GM19324 (cell line): ENCODE results near the gene SLC15A3.

ENCODE experiments used
- ATAC-seq: cut with Tn5 transposase; IDR thresholded peaks from one replicate; pipeline ENCODE4 v1.9.1; 2021; ENCODE audit warnings: mild to moderate bottlenecking, moderate library complexity; ENCODE audit not compliant: unreplicated experiment, low FRiP score

Gene SLC15A3

DNA sequence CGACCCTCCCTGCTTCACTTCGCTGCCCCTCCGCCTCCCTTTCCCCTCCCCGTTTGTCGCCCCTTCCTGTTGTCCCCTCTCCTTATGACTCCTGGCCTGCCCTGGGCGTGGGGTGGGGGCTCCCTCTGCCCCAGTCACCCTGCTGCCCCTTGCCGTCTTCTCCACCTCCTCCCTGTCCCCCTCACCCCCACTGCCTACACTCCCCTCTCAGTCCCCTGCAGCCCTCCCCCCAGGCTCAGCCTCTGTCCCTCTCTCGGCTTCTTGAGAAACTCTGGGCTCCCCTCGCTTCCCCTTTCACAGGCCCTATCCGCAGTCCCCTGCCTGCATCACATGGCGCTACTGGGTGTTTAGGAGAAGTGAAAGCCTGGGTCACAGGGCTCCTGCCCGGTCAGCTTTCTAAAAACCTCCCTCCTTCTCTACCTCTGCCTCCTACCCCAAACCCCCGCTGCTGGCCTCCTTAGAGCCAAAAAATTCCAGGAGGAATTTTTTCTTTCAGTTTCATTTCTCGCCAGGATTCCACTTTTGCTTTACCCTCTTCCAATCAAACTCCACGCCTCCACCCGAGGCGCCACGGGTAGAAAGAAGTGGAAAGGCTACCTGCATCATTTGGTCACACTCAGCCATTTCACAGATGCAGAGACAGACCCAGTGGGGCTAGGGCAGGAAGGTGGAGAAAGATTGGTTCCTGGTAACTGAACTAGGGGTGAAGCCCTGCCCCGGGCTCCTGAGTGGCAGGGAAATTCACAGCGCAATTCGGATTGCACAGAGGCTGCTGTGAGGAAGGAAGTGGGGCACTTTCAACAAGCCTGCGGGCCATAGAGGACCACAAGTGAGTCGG, at the start of gene SLC15A3:
SLC15A3 (minus strand) TSS at position 273 of the 838 bp plus-strand sequence. CDS start 625 bp downstream, outside the sequence.
- ATAC-seq, result peak; percentile 79

DNA sequence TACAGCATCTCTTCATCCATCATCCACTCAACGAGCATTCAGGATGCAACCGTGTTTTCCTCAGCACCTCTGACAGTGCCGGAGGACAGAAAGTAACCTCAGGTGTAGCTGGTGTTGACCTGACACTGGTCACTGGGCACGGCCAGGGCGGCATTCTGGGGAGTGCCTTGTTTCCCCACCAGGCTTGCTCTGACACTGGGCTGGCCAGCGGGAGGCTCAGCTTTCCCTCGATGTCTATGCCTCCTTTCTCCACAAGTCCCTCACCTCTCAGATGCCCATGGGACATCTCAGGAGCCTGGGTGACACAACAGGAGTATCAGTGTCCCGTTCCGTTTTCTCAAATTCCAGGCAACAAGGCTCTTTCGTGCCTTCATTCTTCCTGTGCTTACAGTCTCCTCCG, 48.5 kb upstream of the SLC15A3 start:
- ATAC-seq, result no peak

DNA sequence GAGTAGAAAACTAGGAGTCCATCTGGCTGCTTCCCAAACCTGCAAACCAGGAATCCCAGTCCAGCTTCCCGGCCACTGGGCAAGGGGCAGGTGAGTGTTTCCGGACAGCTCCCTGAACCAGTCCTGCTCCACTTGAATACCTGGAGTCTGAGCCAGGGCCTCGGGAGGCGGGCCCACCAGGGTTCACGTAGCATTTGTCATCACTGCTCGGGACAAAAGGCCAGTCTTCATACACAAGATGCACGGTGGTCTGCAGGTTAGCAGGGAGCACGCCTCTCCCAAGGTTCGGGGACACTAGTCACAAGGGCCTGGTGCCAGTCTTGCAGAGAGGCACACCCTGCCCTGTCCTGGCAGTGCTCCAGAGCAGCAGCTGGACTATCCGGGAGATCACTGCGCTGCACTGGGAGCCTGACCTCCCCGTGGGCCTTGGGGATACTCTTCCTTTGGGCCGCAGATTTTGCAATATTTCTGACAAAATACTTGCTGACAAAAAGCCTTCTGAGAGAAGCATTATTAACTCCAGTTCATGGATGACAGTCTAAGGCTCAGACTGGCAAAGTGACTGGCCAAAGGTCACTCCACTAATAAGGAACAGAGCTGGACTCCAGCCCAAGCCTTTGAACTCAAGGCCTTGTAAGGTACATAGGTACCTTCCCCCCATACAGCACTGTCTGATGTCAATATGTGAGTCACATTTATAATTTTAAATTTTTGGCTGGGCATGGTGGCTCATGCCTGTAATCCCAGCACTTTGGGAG, 44.6 kb upstream of the SLC15A3 start:
- no peak for ATAC-seq

DNA sequence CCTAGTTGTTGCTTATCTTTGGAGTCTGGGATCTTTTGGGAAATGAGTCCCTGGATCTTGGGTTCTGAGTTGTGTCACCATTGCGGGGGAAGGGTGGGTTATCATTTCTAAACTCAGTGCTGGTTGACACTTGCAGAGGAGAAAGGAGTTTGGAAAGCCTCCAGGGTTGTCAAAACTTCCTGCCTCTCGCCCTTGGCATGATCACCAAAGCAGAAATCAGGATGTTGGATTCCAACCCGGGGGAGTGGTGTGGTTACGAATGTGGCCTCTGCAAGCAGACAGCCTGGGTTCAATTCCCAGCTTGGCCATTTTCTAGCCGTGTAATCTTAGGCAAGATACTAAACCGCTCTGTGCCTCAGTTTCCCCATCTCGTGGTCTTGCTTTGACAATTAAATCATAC, 43.8 kb upstream of the SLC15A3 start:
- no peak for ATAC-seq

DNA sequence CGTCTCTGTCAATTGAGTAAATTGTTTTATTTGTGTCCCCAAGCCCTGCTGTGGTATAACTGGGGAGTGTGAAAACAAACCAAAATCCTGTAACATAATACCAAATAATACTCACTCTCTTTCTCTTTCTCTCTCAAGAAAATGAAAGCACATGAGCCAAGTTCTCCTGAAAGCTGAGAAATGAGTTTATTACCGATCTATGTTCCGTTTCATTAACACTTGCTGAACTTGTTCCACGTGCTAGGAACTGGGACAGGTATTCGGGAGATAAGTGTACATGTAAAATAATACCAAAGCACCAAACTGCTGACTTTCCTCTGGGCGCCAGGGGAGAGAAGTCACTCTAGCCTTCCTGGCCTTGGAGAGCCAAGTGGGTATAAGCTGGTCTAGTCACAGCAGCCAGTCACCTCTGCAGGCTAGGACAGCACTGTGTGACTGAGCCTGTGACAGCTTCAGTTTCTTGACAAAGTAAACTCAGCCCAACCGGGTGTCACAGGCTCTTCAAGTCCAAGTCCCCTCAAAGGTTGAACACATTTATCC, 42.6 kb upstream of the SLC15A3 start:
- no peak for ATAC-seq

DNA sequence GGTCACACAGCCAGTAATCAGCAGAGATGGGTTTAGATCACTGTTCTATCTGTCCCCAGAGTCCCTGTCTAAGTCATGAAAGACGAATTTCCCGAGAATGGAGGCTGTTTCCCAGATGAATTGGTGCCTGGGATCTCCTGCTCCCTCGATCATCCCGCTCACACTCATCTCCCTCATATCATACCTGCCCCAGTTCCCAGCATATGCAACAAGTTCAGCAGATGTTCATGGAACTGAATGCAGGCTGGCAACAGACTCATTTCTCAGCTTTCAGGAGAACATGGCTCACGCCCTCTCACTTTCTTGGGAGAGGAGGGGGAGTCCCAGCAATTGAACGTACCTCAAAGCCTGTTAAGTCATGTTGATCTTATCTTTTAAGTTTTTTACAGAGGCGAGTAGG, 41.6 kb upstream of the SLC15A3 start:
- no peak for ATAC-seq

DNA sequence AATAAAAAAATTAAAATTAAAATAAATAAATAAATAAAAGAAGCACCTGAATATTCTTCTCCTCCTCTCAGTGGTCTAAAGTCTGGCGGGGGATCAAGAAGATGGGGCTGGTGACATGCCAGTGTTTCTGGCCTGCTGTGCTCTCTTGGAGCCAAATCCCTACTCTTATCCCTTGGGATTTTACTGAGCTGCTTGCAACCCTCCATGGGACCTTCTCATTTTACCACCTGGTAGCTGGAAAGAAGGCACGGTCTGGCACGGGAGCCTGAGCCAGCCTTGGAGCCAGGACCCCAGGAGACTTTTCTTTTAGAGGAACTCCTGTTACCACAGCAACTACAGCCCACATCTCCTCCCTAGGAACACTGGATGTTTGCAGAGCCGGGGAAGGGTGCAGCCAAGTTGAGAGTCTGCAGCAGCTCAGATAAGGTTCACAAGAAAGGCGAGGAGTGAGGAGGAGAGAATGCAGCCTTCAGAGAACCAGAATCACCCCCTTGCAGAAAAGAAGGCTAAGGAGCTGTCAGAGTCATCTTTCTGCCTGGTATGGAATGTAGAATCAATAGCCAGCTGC, 41.0 kb upstream of the SLC15A3 start:
- ATAC-seq, result no peak

DNA sequence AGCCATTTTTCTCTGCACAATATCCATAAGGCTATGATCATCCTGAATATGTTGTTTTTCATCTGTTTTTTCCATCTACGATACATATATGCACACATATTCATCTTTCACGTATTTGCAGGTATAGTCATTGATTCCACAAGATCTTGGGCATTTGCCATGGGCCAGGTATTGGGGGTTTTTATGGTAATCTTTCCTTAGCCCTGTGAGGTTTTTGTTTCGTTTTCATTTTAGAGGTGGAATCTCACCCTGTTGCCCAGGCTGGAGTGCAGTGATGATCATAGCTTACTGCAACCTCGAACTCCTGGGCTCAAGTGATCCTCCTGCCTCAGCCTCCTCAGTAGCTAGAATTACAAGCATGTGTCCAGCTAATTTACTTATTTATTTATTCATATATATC, 39.5 kb upstream of the SLC15A3 start:
- no peak for ATAC-seq

DNA sequence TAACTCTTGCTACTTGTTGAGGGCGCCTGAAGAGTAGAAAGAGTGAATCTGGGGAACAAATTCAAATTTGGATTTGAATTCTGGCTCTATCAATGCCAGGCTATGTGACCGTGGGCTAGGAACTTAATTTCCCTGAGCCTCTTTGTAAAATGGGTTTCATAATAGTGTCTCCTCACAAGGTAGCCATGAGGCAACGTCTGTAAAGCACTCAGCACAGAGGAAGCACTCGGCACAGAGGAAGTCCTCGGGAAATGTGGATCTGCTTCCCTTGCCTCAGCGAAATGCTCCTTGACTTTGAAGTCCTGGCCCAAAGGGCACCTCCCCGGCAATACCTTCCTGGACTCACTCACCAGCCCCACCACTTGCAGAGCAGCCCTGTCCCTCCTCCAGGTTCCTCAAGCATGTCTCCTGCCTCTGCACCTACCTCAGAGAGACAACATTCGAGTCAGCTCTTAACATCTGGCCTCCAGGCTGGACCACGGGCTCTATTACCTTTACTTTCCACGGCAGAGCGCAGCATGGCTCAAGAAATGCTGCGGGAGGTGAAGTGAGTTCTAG, 37.2 kb upstream of the SLC15A3 start:
- no peak for ATAC-seq

DNA sequence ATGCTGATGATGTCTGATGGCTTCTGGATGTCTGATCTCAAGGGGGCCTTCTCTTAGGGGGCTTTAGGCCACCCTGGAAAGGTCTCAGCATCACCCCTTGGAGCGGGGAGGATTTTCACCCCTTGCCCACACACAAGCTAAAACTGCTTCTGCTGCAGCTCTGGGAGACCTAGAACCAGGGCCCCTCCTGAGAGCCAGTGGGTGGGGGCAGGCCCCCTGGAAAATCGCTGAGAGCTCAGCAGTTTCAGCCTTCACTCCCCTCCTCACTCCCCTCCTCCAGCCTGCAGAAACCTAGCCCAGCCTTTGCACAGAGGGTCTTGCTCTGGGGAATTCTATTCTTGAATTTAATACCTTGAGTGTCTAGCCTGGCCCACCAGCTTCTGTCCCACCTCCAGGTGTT, 36.7 kb upstream of the SLC15A3 start:
- ATAC-seq, result no peak

DNA sequence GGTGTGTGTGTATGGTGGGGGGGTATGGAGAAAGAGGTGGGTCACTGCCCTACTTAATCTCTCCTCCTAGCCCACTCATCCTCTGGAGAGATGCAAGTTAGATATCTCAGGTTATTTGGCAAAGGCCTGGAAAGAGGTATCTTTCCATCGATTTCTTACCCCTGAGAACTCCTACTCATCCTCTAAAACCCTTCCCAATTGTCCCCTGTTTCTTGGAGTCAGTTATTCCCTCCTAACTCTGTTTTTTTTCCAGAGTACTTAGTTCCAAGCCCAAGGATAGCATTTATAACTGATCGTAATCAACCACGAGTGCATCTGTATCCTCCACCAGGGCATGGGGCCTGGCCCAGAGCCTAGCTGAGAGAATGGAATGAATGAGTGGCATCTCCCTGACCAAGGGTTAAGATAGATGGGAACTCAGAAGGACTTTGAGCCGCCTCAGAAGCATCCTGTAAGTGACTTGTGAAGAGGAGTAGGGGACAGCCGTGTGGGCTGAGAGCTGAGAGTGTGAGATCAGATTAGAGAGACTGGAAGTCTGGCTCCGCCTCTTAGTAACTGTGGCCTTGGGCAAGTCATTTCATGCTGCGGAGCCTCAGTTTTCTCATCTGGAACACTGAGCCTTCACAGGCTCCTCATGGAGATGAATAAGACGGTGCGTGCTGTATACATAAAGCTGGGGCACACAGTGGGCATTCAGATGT, 35.8 kb upstream of the SLC15A3 start:
- no peak for ATAC-seq

DNA sequence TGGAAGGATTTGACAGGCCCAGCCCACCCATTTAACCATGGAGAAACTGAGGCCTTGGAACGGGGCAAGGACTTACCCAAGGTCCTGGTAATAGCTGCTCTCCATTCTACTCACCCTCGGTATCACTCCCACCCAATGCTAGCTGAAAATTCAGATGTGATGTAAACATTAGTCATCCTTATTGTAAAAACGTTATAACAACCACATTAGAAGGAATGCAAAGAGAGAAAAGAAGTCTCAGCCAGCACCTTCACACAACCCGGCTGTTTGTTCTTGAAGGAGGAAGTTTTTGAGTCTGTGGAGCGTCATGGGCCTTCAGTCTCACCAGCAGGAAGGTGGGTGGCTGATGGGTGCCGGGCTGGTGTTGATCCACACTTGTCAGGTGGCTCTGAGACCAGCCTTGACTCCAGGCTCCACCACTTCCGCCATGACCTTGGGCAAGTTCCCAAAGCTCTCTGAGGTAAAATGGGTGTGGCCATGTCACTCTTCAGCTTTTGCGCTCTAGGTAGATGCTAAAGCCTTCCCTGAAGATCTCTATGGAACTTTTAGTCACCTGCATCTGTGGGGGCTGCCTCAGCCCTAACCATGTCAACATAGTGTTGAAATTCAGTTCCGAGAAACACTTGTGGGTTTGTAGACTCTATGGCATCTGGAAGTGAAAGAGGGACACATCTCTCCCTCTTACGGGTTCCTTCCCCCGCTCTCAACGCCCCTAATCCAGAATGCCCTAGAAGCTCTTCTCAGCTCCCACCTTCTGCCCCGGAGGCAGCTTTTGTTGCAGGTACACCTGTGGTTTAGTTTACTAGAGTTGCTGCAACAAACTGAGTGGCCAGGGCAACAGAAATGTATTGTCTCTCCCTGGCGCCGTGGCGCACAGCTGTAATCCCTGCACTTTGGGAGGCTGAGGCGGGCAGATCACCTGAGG, 34.3 kb upstream of the SLC15A3 start:
- no peak for ATAC-seq

DNA sequence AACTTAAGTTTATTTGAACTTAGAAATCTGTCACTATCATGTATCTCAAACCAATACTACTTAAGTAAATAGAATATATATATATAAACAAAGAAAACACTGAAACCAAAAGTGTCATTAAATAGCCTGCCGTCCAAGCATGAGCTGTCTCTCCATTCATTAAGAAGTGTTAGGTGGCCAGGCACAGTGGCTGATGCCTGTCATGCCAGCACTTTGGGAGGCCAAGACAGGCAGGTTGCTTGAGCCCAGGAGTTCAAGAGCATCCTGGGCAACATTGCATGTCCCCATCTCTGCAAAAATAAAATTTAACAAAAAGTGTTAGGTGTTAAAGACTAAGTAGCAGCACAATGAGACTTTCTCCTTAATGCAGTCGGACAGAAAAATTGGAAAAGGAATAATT, 33.5 kb upstream of the SLC15A3 start:
- ATAC-seq, result no peak

DNA sequence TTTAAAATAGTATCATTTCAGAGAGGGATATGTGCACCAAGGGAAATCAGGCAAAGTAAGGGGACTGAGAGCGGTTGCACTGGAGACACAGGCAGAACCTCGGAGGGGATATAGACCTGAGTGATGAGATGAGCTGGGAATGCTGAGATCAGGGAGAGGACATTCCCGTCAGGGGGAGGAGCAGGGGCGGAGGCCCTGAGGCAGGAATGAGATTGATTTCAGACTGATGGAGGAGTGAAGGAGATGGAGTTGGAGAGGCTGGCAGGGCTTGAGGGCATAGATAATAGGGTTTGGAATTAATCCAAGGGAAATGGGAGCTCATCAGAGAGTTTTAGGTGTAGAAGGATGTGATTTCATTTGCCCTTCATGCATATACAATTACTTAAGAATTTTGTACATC, 32.7 kb upstream of the SLC15A3 start:
- ATAC-seq, result no peak

DNA sequence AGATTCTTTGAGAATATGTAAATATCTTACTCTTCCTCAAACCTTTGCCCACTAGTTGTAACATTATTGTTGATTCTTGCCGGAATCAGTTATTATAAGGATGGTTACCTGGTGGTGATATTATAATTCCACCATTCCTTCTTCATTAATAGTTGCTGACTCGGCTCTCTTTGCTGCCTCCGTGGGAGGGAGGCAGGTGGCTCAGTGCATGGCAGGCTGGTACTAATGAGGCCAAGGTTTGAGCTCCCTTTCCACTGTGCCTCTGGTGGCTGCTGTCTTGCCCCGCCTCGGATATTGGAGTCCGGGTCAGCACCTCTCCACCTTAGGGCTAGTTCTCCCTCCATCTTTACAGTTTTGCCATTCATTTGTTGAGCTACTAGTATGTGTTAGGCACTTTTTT, 32.2 kb upstream of the SLC15A3 start:
- ATAC-seq, result no peak

DNA sequence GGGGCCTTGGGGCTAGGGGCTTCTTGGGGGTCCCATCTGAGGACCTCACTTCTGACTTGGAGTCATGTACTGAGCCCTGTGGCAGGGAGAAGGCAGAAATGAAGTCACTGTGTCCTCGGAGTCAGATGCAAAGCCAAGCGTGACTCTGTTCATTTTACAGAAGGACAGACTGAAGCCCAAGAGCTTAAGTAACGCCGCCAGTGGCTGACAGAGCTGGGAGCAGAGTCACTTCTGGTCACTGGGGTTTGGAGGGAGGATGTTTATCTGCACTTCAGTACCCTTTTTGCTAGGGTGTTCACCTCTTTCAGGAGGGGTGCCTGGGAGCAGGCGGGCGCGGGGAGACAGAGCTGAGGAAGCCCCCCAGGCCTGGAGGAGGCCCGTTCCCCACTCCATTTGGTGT, 30.2 kb upstream of the SLC15A3 start:
- ATAC-seq, result no peak

DNA sequence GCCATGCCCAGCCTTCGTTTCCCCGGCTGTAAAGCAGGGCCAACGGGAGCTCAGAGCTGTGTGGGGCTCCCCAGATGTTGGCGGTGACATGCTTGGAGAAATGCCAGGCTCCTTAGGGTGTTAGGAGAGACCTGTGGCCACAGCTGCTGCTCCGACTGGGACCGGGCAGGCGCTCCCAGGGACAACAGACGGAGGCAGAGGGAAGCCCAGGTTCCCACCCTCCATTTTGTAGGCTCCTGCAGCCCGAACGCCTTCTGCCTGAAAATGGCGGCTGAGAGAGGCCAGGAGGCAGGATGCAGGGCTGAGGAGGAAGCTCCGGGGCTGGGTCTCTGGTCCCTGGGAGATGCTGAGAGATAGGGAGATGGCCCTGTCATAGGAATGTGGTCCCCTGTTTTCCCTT, 29.5 kb upstream of the SLC15A3 start:
- ATAC-seq, result no peak

DNA sequence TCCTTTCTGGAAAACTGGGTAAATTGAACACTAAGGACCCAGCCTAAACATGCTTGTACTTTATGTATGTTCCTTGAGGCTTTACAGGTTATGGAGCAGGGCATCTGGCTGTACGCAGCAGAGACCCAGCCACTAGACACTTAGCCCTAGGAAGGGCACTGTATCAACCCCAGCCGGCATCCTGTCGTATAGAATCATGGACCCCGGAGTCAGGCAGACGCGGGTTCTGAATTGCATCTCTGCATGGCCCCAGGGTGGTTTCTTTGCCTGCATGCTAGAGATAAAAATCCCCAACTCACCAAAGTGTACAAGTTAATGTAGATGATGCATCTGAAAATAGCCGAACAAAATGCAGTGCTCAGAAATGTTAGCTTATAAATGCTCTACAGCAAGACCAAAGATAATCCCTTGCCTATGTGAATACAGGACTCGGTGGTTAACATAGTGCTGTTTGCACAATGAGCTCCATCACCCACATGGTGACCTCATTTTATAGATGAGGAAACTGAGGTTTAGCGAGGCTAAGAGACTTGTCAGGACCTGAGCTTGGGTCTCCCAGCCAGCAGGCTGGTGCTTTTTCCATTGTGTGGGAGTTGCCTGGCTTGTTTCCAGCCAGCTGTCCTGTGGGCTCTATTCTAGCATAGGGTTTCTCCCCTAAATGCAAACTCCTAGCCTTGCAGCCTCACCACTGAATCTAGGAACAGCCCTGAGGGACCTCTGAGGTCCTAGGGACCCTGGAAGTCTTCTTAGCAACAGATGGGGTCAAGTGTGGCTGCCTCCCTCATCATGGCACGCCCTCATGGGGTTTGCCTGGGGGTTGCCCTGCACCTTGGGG, 26.8 kb upstream of the SLC15A3 start:
- no peak for ATAC-seq
